SK-N-MC (cell line): ENCODE measurements around the gene LRRC56.

Source experiments
- EZH2 ChIP-seq: fragments of 200-600 bp; sonication (generic); IDR thresholded peaks from one replicate; pipeline ENCODE4 v1.6.1; 2017; ENCODE audit warnings: antibody characterized with exemption
- POLR2AphosphoS5 ChIP-seq: IDR thresholded peaks from 2 replicates; pipeline ENCODE4 v1.6.1; 2012; ENCODE audit warnings: mild to moderate bottlenecking, low read depth, low read length, borderline replicate concordance

DNA sequence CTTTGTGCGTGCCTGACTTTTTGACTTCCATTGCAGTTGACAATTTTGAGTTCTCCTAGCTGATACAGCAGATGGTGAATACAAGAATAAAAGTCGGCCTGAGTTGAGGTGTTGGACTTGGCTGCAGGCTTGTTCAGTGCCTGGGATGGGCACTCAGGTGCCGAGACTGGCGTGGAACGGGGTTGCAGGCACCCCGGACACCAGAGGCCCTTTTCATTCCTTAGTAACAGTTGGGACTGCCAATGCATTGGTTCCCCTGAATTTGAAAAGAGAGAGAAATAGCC lies 40.2 kb downstream of the LRRC56 start:
- no peak for TF ChIP-seq POLR2AphosphoS5
- TF ChIP-seq EZH2: no peak
